NCI-H446 treated with DMSO at 0.1 percent for 48 hours (cell line): ENCODE data around the gene CCR6.
"Not testable (repeated sequence)": the region's sequence is repeated elsewhere in the genome, so short reads cannot be mapped to it uniquely, and the experiment has no call there.

ENCODE experiments used
- DNase-seq: peaks from one replicate; lab custom pipeline; 2025; lab: John Stamatoyannopoulos, UW

The CCR6 gene

DNA sequence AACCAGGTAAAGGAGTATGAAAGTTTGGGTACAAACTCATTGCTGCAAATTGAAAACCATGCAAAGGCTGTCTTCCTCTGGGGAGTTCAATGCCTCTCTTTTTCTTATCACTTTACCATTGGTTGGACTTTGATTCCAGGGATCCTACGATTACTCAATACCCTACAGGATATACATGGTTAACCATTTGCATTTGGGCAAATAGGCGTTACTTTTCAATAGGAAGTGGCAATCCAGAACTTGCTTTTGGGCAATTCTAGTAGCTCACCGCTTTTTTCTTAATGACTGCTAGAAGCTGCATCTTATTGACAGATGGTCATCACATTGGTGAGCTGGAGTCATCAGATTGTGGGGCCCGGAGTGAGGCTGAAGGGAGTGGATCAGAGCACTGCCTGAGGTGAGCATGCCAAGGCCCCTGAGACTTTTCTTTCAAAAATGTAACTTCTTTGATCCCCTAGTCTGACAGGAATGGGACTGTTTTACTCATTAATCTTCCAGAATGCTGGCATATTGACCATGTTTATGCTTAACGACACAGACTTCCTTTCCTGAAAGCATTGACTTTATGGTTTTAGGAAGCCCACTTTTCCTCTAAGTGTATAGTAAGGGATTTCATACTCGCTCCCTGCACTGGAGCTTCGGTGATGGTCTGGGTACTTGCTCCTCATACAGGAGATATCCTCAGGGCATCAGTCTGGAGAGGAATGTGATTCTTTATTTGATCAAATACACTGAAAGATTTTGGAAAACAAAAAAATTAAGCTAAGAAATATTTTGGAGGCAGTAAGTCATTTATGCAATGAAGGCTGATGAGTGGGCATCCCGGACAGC, at the start of gene CCR6:
Gene CCR6, plus strand, starts transcription at position 270 of the 831 bp plus-strand sequence. CDS start 13,039 bp downstream, outside the sequence.
- no peak for DNase-seq

DNA sequence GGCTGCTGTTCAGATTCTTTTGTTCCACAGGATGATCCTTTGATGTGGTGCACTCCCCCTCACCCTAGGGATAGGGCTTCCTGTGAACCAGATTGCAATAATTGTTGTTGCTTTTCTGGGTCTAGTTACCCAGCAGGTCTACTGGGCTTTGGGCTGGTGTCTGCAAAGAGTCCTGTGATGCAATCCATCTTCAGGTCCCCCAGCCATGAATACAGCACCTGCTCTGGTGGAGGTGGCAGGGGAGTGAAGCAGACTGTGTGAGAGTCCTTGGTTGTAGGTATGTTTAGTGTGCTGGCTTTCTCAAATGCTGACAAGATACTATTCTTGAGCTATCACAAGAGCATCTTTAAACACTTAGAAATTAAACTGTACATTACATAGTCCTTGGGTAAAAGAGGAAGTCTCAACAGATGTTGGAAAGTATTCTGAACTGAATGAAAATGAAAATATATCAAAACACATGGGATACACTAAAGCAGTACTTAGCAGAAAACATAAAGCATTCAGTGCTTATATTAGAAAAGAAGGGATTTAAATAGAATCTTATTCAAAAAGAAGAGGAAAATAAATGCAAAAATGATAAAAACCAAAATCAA, 49.1 kb upstream of the CCR6 start:
- no peak for DNase-seq

DNA sequence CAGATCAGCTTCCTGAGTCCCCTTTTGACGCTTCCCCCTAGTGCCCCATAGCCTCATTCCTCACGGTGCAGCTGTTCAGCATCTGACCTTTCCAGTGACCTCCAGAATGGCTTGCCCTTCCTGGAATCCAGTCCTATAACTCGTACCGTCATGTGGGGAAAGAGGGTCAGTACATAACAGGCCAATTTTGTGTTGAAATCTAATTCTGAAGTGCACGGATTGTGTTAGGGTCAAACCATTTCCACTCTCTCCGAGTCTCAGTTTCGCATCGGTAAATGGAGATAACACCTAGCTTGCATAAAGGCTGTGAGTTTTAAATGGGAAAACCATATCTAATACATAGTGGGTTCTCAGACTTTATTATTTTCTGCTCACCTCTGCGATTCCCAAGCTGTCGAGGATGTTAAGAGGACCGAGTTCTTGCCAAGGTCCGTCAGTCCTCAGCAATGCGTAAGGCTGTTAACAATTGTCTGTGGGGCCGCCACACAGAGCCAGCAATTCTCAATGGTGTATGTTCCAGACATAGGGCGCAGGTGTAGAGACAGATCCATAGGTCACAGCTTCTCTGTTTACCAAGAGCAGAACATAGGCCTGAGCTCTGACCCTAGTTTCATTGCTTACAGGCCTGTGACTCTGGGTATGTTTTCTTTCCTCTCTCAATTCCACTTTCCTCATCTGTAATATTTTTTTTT, 45.5 kb upstream of the CCR6 start:
- no peak for DNase-seq

DNA sequence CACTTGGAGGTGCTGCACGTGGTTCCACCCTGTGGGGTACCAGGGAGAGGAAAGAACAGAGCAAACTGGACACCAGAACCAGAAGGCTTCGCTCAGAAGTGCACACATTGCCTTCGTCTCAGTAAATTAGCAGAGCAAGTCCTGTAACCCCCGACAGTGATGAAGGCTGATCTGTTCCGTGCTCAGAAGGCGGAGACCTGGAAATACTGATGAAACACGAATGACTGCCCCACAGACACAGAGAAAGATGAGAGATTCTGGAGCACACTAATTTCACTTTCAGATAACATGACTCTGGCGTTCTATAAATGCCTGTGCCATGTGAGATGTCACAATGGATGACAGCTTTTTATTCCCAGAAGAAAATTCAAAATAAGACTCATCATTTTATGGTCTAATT, 44.2 kb upstream of the CCR6 start:
- DNase-seq, result no peak

DNA sequence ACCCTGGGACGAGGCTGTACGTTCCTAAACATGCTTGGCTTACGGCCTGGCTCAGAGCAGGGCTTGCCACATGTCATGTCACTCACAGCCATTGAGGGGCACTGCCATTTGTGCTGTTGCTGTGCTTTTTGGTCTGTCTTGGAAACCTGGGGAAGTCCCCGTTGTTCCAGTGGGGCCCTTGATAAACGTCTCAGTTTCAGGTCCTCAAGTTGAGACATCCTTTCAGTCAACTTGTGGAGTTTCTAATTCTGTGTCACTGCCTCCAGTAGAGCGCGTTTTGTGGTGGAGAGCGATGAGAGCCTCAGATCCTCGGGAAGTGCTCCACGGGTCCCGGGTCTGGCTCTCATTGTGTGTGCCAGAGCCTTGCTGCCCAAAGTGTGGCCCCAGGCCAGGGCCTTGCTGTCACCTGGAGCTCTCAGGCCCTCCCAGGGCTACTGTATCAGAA, 43.0 kb upstream of the CCR6 start:
- DNase-seq, result no peak

DNA sequence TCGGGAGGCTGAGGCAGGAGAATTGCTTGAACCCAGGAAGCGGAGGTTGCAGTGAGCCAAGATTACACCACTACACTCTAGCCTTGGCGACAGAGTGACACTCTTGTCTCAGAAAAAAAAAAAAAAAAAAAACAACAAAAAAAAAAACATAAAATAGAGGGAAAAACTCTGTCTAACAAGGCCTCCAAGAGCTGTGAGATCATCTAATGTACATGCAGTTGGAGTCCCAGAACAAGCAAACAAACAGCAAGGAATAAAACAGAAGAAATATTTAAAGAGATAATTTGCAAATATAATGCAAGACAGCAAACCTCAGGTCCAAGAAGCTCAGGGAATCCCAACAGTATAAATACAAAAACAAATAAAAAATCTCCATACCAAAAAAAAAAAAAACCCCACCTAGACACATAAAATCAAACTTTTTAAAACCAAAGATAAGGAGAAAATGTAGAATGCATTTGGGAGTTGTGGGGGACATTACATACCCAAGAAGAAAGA, 35.0 kb upstream of the CCR6 start:
- no peak for DNase-seq

DNA sequence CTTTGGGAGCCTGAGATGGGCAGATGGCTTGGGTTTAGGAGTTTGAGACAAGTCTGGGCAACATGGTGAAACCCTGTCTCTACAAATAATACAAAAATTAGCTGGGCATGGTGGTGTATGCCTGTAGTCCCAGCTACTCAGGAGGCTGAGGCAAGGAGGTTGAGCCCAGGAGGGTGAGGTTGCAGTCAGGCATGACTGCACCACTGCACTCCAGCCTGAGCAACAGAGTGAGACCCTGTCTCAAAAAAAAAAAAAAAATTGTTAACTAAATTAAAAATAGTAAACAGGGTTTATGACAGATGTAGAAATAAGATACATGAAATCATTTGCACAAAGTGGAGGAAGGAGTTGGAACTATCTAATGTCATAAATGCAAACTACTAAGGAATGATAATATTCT, 34.2 kb upstream of the CCR6 start:
- DNase-seq, result not testable (repeated sequence)

DNA sequence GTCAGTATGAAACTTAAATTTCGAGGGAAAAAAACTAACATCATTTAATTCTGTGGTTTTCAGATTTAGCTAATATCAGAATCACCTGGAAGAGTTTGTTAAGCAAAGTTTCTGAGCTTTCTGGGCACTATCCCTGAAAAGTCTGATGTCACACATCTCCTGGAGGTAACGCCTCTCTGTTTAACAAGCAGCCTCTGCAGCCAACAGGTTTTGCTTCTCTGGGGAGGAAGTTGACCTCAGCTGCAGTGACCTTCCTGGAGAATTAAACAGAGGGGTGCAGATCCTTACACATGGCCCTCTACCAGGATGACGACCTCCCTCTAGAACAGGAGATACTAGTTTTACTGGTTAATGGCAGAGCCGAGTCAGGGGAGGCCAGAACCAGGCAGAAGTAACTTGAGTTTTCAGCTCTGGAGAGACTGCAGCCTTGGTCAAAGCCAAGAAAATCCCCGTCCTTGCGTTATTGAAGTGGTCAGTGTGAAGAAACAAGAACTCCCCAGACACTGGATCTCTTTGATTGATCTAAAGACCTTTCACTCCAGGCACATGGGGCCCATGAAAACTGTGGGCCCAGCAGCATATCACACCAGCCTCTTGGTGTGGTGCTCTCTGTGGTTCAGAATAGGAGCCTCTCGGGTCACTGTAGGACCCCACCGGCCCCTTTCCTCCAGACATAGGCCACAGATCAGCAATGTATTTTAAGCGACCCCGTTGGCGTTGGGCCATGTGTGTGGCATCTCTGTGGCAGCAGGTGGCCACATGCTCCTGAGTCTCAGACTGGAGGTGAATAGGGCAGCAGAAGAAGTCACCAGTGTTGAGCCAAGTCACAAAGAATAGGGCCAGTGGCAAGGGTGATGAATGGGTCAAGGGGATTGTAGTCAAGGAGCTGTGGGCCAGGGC, 33.4 kb upstream of the CCR6 start:
- DNase-seq, result no peak

DNA sequence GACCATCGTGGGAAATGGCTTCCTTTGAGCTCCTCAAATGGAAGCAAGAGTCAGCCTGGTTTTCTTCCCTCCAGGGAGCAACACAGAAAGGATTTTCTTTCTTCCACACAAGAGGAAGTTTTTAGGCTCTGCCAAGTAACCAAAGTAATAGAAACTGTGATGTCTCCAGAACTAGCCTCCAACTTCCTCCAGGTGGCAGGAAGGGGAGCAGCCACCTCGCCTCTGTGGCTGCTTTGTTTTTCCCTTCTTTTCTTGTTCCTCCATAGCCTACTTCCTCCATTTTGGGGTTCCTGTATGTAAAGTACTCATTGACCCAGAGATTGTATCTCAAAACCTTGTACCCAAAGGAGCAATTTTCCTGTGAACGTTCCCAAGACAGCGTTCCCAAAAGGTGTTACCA, 32.7 kb upstream of the CCR6 start:
- DNase-seq, result no peak

DNA sequence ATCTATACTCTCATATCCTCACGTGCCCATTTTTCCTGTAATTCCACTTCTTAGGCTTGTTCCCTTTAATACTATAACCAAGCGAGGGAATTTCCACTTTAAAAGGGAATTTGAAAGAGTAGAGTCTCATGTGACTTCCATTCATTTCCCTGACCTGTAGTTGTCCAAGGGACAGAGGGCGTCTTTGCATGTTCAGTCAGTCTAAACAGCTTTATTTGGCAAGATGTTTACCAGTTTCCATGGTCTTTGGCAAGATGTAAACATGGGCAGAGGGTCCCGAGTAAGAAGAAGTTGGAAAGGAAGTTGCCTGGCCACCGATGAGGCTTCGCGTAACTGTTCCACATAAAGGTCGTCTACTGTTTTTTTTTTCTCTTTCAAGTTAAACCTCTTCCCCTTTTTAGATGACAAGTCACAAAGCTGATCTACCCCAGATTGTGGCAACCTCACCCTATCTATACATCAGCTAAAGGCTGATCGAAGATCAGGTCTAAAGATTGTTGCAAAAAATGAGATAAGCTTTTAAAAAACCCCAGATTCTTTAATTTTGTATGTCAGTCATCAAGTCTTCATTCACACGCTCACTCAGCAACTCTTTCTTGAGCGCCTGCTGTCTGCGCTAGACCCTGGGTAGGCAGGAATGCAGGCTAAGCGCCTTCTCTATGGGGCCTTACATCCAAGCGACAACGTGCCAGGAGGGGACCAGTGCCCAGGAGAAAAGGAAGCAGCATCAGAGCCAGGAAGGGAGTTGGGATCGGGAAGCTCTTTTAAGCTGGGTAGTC, 31.7 kb upstream of the CCR6 start:
- no peak for DNase-seq

DNA sequence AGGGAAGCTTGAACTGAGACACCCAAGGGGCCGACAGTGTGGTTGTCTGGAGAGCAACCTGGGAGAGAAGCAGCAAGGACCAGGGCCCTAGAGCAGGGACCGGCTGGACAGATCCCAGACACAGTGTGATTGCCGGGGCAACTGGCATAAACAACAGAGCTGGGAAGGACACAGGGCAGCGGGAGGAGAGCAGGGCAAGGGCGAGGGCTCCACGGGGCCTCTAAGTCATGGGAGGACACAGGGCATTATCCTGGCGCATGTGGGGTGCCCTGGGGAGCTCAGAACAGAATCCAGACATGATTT, 31.1 kb upstream of the CCR6 start:
- no peak for DNase-seq

DNA sequence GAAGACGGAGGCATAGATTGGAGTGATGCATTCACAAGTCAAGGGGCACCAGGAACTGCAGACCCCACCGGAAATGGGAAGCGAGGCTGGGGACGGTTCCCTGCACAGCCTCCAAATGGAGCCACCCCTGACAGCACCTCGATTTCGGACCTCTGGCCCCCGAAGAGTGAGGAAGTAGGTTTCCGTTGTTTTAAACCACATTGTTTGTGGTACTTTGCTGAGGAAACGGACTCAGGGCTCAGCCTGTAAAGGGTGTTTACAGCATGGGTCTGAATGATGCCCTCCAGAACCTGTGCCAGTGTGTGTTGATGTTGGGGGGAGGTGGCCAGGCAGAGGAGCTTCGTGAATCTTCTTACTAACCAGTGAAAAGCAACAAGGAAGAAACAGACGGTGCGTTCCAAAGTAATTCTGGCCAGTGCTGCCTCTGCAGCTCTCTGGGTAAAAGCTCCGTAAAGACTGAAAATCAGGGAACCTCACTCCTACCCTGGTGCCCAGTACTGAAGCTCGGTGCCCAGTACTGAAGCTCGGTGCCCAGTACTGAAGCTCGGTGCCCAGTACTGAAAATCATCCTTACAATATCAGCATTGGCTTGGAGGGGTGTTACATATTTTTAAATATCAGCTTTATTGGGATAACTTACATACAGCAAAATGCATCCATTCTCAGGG, 30.1 kb upstream of the CCR6 start:
- no peak for DNase-seq

DNA sequence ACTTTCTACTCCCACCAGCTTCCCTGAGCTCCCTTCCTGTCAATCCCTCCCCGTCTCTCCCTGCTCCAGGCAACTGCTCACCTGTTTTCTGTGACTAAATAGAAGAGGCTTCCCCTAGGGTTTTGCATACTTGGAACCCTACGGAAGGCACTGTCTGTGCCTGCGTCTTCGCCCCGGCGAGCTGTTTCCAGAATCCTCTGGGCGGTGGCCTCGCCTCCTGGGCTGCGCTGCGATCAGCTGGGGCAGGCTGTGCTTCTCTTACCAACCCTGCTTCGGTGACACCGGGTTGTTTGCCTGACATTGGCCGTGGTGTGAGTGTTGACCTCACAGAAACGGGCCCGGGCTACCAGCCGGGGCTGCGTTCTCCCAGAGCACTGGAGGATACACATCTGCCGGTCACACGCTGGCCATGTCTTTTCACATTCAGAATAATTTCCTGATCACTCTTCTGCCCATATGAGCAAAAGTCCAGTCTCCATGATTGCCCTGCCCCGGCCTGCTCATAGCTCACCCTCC, 29.4 kb upstream of the CCR6 start:
- no peak for DNase-seq

DNA sequence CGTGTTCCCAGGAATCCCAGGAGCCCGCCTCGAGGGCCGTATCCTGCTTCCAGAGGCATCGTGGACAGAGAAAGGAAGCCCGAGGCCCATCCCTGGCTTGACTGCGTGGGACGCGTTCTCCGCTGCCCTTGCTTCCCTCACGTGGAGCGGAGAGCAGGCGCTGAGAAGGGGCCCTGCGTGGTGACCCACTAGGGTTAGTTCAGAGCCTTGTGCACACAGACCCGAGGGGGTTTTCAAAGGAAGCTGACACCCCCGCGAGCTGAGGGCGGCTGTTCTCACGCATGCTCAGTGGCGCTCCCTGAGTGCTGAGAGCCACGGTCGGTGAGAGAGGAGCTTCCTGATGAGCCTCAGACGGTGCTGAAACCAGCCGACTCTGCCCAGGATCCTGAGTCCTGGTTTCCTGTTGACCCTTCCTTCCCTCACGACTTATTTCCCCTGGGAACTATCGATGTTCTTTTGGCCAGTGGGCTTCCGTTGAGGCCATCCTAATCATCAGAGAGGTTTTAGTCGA, 28.9 kb upstream of the CCR6 start:
- DNase-seq, result no peak

DNA sequence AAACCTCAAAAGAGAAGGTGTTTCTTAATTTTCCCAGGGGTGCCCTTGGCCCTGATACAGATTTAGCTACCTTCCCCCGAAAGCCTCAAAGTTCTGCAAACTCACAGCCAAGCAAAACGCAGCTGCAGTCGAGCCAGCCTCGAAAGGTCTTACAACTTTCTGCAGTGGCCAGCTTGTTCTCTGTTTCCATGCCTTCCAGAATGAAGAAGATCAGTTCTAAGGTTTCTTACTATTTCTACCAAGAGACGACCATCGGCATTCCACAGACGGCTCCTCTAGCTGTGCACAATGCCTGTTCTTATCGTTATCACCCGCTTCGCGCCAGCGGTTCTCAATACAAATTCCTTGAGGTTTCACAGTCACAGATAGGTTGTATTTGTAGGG, 28.5 kb upstream of the CCR6 start:
- no peak for DNase-seq

DNA sequence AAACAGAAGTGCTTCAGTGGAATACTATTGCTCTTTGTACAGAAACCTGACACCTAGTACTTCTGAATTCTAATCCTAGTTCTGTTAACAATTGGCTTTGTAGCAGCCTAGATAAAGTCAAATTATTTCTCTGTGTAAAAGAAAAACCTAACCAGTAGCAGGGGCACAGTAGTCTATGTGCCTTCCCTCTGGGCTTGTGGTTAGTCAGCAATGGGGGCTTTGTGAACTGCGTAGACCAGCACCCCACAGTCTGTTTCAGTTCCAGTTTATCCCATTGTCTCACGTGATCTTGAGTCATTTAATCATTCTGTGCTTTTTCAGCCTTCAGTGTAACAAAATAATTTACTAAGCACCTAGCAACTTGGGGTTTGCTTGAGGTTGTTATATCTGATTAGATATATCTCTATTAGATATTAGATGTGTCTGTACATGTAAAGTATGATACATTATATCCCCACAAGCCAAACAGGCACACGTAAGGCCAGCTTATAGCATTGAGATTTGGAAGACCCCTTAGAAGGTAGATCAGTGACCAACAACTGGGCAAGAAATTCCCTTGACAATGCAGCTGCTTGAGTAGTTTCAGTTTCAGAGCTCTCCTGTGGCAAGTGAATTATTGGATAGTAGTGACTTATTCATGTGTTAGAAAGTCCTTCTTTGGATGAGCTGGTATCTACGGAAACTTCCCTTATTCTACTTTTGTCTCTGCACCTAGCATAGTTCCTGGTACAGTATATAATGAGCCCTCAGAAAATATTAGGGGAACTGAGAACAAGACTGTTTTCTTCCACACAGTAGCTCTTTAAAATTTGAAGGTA, 27.9 kb upstream of the CCR6 start:
- no peak for DNase-seq

DNA sequence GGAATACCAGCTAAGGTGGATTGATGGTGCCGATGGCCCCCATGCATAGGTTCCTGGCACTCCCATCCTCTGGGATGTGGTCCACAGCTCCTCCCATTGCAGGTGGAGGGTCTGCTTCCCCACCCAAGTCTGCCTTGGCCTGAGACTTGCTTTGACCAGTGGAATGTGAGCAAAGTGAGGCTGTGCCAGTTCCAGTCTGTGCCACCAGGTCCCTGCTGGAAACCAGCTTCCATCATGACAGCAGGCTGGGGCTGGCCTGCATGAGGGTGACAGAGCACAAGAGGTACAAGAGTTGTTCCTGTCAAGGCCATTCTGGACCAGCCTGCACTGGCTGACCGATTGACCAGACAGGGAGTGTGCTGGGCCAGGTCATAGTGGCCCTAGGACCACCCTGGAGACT, 27.0 kb upstream of the CCR6 start:
- no peak for DNase-seq

DNA sequence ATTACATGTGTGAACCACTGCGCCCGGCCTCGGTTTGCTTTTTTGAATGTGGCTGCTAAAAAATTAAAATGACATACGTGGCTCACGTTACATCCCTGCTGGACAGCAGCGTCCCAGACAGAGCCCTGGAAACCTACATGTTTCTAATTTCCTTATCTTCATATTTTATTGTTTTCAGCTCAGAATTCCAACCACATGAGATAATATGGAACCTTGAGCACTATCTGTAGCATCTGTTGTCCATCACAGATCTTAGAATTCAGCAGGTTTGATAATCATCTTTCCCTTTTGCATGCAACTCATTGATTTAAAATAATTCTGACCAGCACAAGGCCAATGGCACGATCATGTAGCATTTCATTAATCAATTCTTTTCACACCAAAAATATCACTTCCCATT, 25.9 kb upstream of the CCR6 start:
- DNase-seq, result no peak

DNA sequence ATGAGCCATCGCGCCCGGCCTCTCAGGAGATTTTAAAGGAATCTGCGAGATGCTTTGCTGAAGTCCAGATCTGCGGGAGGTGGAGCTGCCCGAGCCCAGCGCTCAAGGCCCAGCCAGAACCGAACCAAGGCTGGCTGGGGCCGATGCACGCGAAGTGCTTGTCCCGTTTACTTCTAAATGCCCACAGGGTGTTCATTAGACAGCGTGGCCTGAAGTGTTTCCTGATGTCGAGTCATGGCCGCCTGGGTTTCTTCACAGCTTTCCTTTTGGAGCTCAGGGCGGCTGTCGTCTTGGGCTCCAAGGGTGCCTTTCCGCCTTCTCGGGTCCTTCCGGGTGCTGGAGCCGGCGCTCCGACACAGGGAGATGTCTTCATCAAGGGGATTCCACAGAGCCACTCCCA, 25.1 kb upstream of the CCR6 start:
- DNase-seq, result no peak
